ENCODE data around the gene TEAD1.

DNA sequence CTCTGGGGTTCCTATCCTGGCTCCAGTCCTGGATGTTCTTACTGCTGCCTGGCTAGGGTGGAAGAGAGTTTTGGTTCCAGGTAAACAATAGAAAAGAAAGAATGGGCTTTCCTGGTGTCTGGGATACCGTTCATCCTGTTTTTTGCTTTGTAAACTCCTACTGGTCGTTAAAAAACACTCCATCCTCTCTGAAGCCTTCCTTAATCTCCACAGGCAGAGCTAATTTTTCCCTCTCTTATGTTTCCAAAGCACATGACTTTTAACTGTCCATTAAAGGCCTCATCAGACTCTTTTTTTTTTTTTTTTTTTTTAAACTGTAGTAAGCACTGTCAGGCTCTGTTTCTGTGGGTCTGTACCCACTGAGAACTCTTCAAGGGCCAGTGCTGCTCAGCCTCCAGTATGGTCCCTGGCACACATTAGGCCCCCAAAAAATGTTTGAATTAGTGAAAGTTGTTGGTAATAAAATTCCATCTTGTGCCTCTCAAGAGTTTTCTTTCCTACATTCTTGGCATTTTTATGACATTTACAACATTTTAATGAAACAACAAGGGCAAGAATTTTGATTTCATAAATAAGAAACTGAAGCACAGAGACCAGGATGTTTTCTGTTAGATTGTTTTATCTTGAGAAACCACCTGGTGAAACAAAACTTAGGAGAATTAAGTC, 104.2 kb downstream of the TEAD1 start:
- no peak for TF ChIP-seq POLR2A (IDR thresholded peaks at IDR 0.05)
- TF ChIP-seq, protein P1, sequence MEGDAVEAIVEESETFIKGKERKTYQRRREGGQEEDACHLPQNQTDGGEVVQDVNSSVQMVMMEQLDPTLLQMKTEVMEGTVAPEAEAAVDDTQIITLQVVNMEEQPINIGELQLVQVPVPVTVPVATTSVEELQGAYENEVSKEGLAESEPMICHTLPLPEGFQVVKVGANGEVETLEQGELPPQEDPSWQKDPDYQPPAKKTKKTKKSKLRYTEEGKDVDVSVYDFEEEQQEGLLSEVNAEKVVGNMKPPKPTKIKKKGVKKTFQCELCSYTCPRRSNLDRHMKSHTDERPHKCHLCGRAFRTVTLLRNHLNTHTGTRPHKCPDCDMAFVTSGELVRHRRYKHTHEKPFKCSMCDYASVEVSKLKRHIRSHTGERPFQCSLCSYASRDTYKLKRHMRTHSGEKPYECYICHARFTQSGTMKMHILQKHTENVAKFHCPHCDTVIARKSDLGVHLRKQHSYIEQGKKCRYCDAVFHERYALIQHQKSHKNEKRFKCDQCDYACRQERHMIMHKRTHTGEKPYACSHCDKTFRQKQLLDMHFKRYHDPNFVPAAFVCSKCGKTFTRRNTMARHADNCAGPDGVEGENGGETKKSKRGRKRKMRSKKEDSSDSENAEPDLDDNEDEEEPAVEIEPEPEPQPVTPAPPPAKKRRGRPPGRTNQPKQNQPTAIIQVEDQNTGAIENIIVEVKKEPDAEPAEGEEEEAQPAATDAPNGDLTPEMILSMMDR (IDR thresholded peaks at IDR 0.05) = no peak
